GM18907 (cell line): ENCODE data around the gene PEPD.

ENCODE experiments used
- ATAC-seq: cut with Tn5 transposase; IDR thresholded peaks from one replicate; pipeline ENCODE4 v1.9.1; 2021; ENCODE audit warnings: mild to moderate bottlenecking, moderate library complexity; ENCODE audit not compliant: unreplicated experiment

PEPD gene

GRCh38 chr19:33399745-33400681, 121.6 kb downstream of the PEPD start:
- ATAC-seq = no peak

- ATAC-seq = no peak
Measured at GRCh38 chr19:33399081-33399744, 122.4 kb downstream of the PEPD start.

GRCh38 chr19:33398361-33399060, 123.1 kb downstream of the PEPD start:
- no peak for ATAC-seq

GRCh38 chr19:33397536-33398360, 123.8 kb downstream of the PEPD start:
- ATAC-seq = no peak

- ATAC-seq = no peak
Measured at GRCh38 chr19:33396701-33397535, 124.7 kb downstream of the PEPD start.

- no peak for ATAC-seq
Measured at GRCh38 chr19:33395561-33396550, 125.7 kb downstream of the PEPD start.

- ATAC-seq = no peak
Measured at GRCh38 chr19:33394723-33395560, 126.6 kb downstream of the PEPD start.

- ATAC-seq = no peak
Measured at GRCh38 chr19:33394006-33394722, 127.4 kb downstream of the PEPD start.

GRCh38 chr19:33393286-33394005, 128.1 kb downstream of the PEPD start:
- no peak for ATAC-seq

- ATAC-seq = no peak
Measured at GRCh38 chr19:33392341-33393285, 129.0 kb downstream of the PEPD start.

- no peak for ATAC-seq
Measured at GRCh38 chr19:33391631-33392249, 129.9 kb downstream of the PEPD start.

GRCh38 chr19:33390908-33391630, 130.5 kb downstream of the PEPD start:
- no peak for ATAC-seq

- ATAC-seq = no peak
Measured at GRCh38 chr19:33390101-33390907, 131.3 kb downstream of the PEPD start.
